NCI-H345 treated with DMSO at 0.1 percent for 48 hours (cell line): Measurements from ENCODE around the gene GMPR2.
"Not testable (repeated sequence)": the region's sequence is repeated elsewhere in the genome, so short reads cannot be mapped to it uniquely, and the experiment has no call there.

Experiments used
- DNase-seq: peaks from one replicate; lab custom pipeline; 2025; ENCODE audit not compliant: unreplicated experiment; lab: John Stamatoyannopoulos, UW

GMPR2 gene

GRCh38 chr14:24198814-24199524 is 33.8 kb upstream of the GMPR2 start:
- no peak for DNase-seq

DNA sequence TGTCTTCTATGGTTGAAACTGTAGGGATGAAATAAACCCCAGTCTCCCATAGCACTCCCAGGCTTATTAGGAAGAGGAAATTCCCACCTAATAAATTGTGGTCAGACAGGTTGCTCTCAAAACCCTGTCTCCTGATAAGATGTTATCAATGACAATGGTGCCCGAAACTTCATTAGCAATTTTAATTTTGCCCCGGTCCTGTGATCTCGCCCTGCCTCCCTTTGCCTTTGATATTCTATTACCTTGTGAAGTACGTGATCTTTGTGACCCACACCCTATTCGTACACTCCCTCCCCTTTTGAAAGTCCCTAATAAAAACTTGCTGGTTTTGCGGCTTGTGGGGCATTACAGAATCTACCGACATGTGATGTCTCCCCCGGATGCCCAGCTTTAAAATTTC is 30.2 kb upstream of the GMPR2 start:
- DNase-seq: not testable (repeated sequence)

DNA sequence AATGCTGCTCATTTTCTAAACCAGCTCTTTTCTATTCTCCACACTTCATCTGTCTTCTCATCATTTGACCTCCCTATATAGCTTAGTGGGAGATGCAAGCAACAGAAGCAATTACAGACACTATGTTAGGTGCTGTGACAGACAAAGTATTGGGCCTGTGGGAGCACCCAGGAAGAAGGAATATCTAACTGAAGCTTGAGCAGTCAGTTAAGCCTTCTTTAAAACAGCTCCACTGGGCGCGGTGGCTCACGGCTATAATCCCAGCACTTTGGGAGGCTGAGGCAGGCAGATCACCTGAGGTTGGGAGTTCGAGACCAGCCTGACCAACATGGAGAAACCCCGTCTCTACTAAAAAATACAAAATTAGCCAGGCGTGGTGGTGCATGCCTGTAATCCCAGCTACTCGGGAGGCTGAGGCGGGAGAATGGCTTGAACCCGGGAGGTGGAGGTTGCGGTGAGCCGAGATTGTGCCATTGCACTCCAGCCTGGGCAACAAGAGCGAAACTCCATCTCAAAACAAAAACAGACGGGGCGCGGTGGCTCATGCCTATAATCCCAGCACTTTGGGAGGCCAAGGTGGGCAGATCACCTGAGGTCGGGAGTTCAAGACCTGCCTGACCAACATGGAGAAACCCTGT is 29.4 kb upstream of the GMPR2 start:
- not testable (repeated sequence) for DNase-seq

DNA sequence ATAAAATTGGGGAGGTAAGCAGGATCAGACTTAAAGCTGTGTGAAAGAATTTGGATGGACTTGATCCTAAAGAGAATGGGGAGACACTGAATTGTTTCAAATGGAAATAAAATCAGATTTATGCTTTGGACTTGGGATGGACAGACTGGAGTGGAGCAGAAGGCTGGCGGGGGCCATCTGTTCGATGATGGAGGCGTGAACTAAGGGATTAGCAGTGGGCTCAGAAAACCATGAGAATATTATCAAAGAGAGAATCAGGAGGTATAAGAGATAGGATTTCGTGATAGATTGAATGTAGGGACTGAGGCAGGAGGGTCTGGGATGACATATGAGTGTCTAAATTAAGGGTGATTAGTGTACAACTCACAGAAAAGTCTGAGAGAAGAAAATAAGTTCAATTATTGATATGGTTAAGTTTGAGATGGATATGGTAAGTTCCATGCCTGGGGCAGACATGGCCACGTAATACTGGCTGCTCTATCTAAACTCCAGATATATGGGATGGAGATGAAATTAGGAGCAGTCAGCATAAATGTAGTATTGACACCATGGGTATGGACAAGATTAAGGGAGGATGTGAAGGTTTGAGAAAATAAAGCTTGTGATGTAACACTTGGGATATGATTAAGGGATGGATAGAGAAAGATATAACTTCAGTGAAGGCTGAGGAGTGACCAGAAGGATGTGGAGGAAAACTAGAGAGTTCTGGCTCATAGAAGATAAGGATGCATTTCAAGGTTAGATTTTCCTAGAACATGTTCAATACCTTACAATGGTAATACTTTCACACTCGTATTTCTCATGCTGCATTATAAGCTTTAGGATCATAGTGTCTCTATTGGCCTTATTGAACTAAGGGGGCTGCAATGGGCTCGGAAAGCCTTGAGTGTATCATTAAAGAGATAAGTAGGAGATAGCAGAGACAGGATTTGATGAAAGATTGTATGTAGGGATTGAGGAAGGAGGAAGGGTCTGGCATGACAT is 28.3 kb upstream of the GMPR2 start:
- no peak for DNase-seq

DNA sequence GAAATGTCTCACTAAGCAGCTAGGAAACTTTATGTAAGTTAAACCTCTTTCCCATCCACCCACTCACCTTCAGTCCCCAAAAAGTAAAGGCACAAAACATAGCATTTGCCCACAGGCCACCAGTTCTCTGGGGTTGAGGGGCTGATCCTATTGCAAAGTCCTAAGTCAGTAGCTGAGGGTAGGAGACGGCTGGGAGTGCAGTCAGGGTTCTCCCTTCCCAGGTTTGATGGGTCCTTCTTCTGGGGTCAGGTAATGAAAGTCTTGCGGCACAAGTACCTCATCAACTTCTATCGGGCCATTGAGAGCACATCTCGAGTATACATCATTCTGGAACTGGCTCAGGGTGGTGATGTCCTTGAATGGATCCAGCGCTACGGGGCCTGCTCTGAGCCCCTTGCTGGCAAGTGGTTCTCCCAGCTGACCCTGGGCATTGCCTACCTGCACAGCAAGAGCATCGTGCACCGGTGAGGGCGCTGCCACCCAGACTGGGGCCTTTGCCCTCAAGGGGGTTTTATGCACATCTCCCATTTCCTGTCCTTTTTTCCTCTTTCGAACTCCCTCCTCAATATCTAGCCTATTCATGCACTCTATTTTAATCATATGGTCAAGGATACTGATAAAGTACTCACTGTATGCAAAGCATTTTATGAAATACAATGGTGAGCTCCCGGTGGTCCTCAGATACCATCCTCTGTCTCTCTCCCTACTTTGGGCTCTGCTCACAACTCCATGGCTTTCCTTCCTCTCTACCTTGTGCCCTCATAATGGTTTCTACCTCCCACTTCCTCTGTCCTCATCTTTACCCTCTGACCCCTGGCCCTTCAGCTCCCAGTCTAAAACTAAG is 26.2 kb upstream of the GMPR2 start:
- no peak for DNase-seq

DNA sequence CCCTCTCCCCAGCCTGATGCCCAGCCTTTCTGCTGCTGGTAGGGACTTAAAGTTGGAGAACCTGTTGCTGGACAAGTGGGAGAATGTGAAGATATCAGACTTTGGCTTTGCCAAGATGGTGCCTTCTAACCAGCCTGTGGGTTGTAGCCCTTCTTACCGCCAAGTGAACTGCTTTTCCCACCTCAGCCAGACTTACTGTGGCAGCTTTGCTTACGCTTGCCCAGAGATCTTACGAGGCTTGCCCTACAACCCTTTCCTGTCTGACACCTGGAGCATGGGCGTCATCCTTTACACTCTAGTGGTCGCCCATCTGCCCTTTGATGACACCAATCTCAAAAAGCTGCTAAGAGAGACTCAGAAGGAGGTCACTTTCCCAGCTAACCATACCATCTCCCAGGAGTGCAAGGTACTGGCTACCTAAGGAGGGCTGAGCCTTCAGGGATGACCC is 25.6 kb upstream of the GMPR2 start:
- DNase-seq: no peak

- DNase-seq: no peak
These were observed 25.1 kb upstream of the GMPR2 start for GRCh38 chr14:24207625-24208024.

- no peak for DNase-seq
These were observed 21.4 kb upstream of the GMPR2 start for GRCh38 chr14:24211311-24211710.

- peak; percentile 84 for DNase-seq
These were observed 19.5 kb upstream of the GMPR2 start, which contains the start of gene CHMP4A for GRCh38 chr14:24212924-24213865. Gene CHMP4A (minus strand): TSS chr14:24213488. CDS start chr14:24213439, 49 bp downstream.

- DNase-seq: no peak
These were observed 18.7 kb upstream of the GMPR2 start for GRCh38 chr14:24213866-24214662.

- peak; percentile 61 for DNase-seq
These were observed 17.0 kb upstream of the GMPR2 start, which contains the start of gene MDP1 for GRCh38 chr14:24215495-24216344. Gene MDP1 (minus strand): TSS chr14:24216066. CDS start chr14:24215955, 111 bp downstream.

GRCh38 chr14:24216345-24216699 is 16.4 kb upstream of the GMPR2 start:
- DNase-seq: no peak

DNA sequence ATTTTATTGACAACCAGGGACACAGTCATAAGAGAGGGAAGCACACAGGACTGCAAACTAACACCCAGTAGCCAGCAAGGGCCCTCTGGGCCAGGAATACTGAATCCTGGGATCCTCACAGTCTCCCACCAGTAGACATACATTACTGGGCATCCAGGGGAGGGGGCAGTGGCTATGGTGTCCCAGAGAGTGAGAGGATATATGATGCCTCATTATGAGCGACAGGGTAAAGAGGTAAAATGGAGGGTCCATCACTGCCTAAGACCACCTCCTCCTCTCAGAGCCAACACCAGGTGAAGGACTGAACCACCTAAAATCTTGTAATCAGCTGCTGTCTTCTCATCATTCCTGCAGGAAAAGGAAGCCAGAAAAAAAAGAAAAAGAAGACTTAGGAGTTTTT is 15.9 kb upstream of the GMPR2 start:
- not testable (repeated sequence) for DNase-seq

GRCh38 chr14:24219080-24219479 is 13.6 kb upstream of the GMPR2 start:
- no peak for DNase-seq

GRCh38 chr14:24219521-24219920 is 13.2 kb upstream of the GMPR2 start:
- DNase-seq: no peak

GRCh38 chr14:24222987-24223386 is 9.7 kb upstream of the GMPR2 start:
- not testable (repeated sequence) for DNase-seq

GRCh38 chr14:24224618-24225071 is 8.1 kb upstream of the GMPR2 start:
- DNase-seq: no peak
